HEK293 (cell line): ENCODE measurements around the gene IQGAP3.

Experiments used
- CTCF ChIA-PET: fragments of 350-600 bp; formaldehyde crosslinking; extraction: SDS; loops from one replicate; lab custom pipeline; 2021; ENCODE audit warnings: antibody characterized with exemption; lab: Yijun Ruan, JAX
- POLR2A ChIA-PET: fragments of 300-600 bp; formaldehyde crosslinking; extraction: SDS; loops from one replicate; lab custom pipeline; 2020; ENCODE audit warnings: antibody characterized with exemption, inconsistent platforms; lab: Yijun Ruan, JAX
- H3K27ac ChIP-seq: fragments of 200-500 bp; sonication (Bioruptor generic); 2 replicates; pipeline ENCODE4 v1.5.1; 2014; ENCODE audit warnings: low read depth, low read length, control low read depth, inconsistent platforms; ENCODE audit errors: extremely low read depth
- H3K36me3 ChIP-seq, 2 experiments: fragments of 200-500 bp in 1 of 2; sonication (Bioruptor generic) in 1 of 2; 1 replicate in 1 of 2; 2 replicates in 1 of 2; pipeline ENCODE4 v1.5.1; 2014 to 2017; ENCODE audit warnings: inconsistent platforms in 2 of 2, low read length in 2 of 2; ENCODE audit not compliant: control insufficient read depth in 2 of 2, insufficient read depth in 1 of 2
- H3K4me1 ChIP-seq: fragments of 200-500 bp; sonication (Bioruptor generic); 2 replicates; pipeline ENCODE4 v1.5.1; 2014; ENCODE audit warnings: mild to moderate bottlenecking, low read length, inconsistent platforms; ENCODE audit not compliant: control insufficient read depth, insufficient read depth
- H3K4me3 ChIP-seq: 2 replicates; pipeline ENCODE4 v1.5.1; 2011; ENCODE audit warnings: low read depth, mild to moderate bottlenecking, control low read depth, low read length, moderate library complexity
- H3K9me3 ChIP-seq: fragments of 200-500 bp; sonication (Bioruptor generic); 2 replicates; pipeline ENCODE4 v1.5.1; 2014; ENCODE audit warnings: low read depth, low read length, inconsistent platforms; ENCODE audit not compliant: control insufficient read depth, insufficient read depth
- ATF2 ChIP-seq: fragments of 450-650 bp; formaldehyde crosslinking; IDR thresholded peaks from 2 replicates; pipeline ENCODE4 v1.5.1; 2016; ENCODE audit warnings: missing biosample characterization, missing genetic modification characterization, low read depth
- HIC1 ChIP-seq: fragments of 450-650 bp; formaldehyde crosslinking; IDR thresholded peaks from 2 replicates; pipeline ENCODE4 v1.5.1; 2016; ENCODE audit warnings: missing biosample characterization, missing genetic modification characterization
- KLF1 ChIP-seq: fragments of 450-650 bp; formaldehyde crosslinking; IDR thresholded peaks from 2 replicates; pipeline ENCODE4 v1.5.1; 2016; ENCODE audit warnings: missing biosample characterization, missing genetic modification characterization
- KLF8 ChIP-seq: fragments of 450-650 bp; formaldehyde crosslinking; IDR thresholded peaks from 2 replicates; pipeline ENCODE4 v1.5.1; 2016; ENCODE audit warnings: missing biosample characterization, missing genetic modification characterization
- PRDM1 ChIP-seq: fragments of 450-650 bp; formaldehyde crosslinking; IDR thresholded peaks from 2 replicates; pipeline ENCODE4; 2016; ENCODE audit warnings: missing biosample characterization, missing genetic modification characterization
- REPIN1 ChIP-seq: fragments of 450-650 bp; formaldehyde crosslinking; IDR thresholded peaks from 2 replicates; pipeline ENCODE4 v1.5.1; 2017; ENCODE audit warnings: missing biosample characterization, missing genetic modification characterization, low read depth
- SCRT2 ChIP-seq: fragments of 450-650 bp; formaldehyde crosslinking; IDR thresholded peaks from 2 replicates; pipeline ENCODE4 v1.5.1; 2016; ENCODE audit warnings: missing biosample characterization, missing genetic modification characterization
- SP2 ChIP-seq: fragments of 450-650 bp; formaldehyde crosslinking; IDR thresholded peaks from 2 replicates; pipeline ENCODE4 v1.5.1; 2016; ENCODE audit warnings: missing biosample characterization, missing genetic modification characterization
- SP3 ChIP-seq: fragments of 450-650 bp; formaldehyde crosslinking; IDR thresholded peaks from 2 replicates; pipeline ENCODE4 v1.5.1; 2016; ENCODE audit warnings: missing biosample characterization, missing genetic modification characterization
- SP7 ChIP-seq: fragments of 450-650 bp; formaldehyde crosslinking; IDR thresholded peaks from 2 replicates; pipeline ENCODE4 v1.5.1; 2016; ENCODE audit warnings: missing biosample characterization, missing genetic modification characterization
- ZBTB21 ChIP-seq: fragments of 450-650 bp; formaldehyde crosslinking; IDR thresholded peaks from 2 replicates; pipeline ENCODE4 v1.5.1; 2017; ENCODE audit warnings: missing biosample characterization, missing genetic modification characterization
- ZBTB48 ChIP-seq: fragments of 450-650 bp; formaldehyde crosslinking; IDR thresholded peaks from 2 replicates; pipeline ENCODE4 v1.5.1; 2016; ENCODE audit warnings: missing biosample characterization, missing genetic modification characterization
- ZIC2 ChIP-seq: fragments of 450-650 bp; formaldehyde crosslinking; IDR thresholded peaks from 2 replicates; pipeline ENCODE4 v1.5.1; 2016; ENCODE audit warnings: missing biosample characterization, missing genetic modification characterization
- ZNF202 ChIP-seq: fragments of 450-650 bp; formaldehyde crosslinking; IDR thresholded peaks from 2 replicates; pipeline ENCODE4 v1.5.1; 2016; ENCODE audit warnings: missing biosample characterization, missing genetic modification characterization, borderline replicate concordance
- ZNF239 ChIP-seq: fragments of 450-650 bp; formaldehyde crosslinking; IDR thresholded peaks from 2 replicates; pipeline ENCODE4 v1.5.1; 2016; ENCODE audit warnings: missing biosample characterization, missing genetic modification characterization
- ZNF335 ChIP-seq: fragments of 450-650 bp; formaldehyde crosslinking; conservative IDR thresholded peaks from 2 replicates; pipeline ENCODE4 v1.5.1; 2016; ENCODE audit warnings: missing biosample characterization, missing genetic modification characterization
- ZNF341 ChIP-seq: fragments of 450-650 bp; formaldehyde crosslinking; IDR thresholded peaks from 2 replicates; pipeline ENCODE4; 2016; ENCODE audit warnings: low read depth, missing biosample characterization, missing genetic modification characterization
- ZNF366 ChIP-seq: fragments of 450-650 bp; formaldehyde crosslinking; conservative IDR thresholded peaks from 2 replicates; pipeline ENCODE4 v1.5.1; 2016; ENCODE audit warnings: missing biosample characterization, missing genetic modification characterization
- ZNF398 ChIP-seq: fragments of 450-650 bp; formaldehyde crosslinking; IDR thresholded peaks from 2 replicates; pipeline ENCODE4 v1.5.1; 2017; ENCODE audit warnings: missing biosample characterization, missing genetic modification characterization
- ZNF600 ChIP-seq: fragments of 450-650 bp; formaldehyde crosslinking; IDR thresholded peaks from 2 replicates; pipeline ENCODE4 v1.5.1; 2016; ENCODE audit warnings: missing biosample characterization, missing genetic modification characterization
- ZNF621 ChIP-seq: fragments of 450-650 bp; formaldehyde crosslinking; IDR thresholded peaks from 2 replicates; pipeline ENCODE4 v1.5.1; 2017; ENCODE audit warnings: missing biosample characterization, missing genetic modification characterization
- ZNF692 ChIP-seq: fragments of 450-650 bp; formaldehyde crosslinking; IDR thresholded peaks from 2 replicates; pipeline ENCODE4 v1.5.1; 2016; ENCODE audit warnings: missing biosample characterization, missing genetic modification characterization
- TF ChIP-seq, protein P1 (sequence below): fragments of 450-650 bp; formaldehyde crosslinking; IDR thresholded peaks from 2 replicates; pipeline ENCODE4 v1.5.1; 2016; ENCODE audit warnings: missing biosample characterization, missing genetic modification characterization
- TF ChIP-seq, protein P2 (sequence below): fragments of 450-650 bp; formaldehyde crosslinking; IDR thresholded peaks from 2 replicates; pipeline ENCODE4 v1.5.1; 2017; ENCODE audit warnings: missing biosample characterization, missing genetic modification characterization
- TF ChIP-seq, protein P3 (sequence below): fragments of 450-650 bp; formaldehyde crosslinking; IDR thresholded peaks from 2 replicates; pipeline ENCODE4 v1.5.1; 2016; ENCODE audit warnings: missing biosample characterization, missing genetic modification characterization

IQGAP3 gene

DNA sequence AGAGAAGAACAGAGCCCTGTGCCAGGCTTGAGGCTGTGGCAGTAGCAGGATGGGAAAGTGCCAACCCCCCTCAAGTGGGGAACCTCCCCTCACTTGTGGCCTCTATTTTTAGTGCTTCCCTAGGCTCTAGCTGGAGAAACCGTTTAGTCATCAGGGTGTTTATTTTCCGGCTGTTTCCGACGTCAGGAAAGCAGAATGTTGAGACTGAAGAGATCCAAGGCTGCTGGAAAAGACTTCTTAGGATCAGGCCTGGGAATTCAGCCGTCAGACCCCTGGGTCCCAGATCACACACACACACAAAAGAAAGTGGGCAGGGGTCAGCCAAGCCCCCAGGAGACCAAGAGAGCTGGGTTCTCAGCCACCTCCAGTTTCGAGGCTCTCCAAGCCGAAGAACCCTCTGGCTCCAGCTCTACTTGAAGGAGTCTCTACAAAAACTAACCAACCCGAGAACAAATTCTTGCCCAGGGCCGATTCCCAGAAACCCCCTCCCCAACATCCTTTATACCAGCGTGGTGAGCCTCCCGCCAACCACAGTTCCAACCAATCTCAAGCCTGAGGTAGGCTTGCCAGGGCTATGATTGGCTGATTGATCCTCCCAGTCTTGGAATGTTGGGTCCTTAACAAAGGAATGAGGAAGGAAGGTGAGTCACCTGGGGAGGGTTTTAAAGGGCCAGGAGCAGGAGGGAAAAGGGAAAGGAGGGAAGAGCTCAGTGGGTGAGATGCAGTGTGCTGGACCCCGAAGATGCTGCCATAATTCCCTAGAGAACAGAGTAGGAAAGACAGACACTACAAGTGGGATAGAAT is 69.3 kb downstream of the IQGAP3 start:
- no peaks in the 10 kb centered on the region for H3K36me3 ChIP-seq
- H3K27ac ChIP-seq, result no peak overlapping the region
- peaks cover 6% of the 10 kb centered on the region for H3K4me1 ChIP-seq
- H3K9me3 ChIP-seq, result no peaks in the 10 kb centered on the region
- no peak overlapping the region for H3K4me3 ChIP-seq
- ChIA-PET CTCF (interaction anchor here (3.4 kb wide), 1 partner anchor 12 kb away, joined by 14 read pairs; no protein-coding TSS in a partner anchor), POLR2A (interaction anchor here (0.6 to 1.0 kb wide), 2 partner anchors 12 to 60 kb away, joined by 3 to 4 read pairs; no protein-coding TSS in a partner anchor)
- peak; percentile 69 for TF ChIP-seq SP2
- TF ChIP-seq HIC1, result 0 out of 2 replicates have a peak, but pooled peaks have one; percentile 16
- peak; percentile 68; the same call in 1 of the 2 replicates for TF ChIP-seq PRDM1 (tag by site-specific recombination)
- TF ChIP-seq REPIN1, result no peak
- TF ChIP-seq KLF1 (tag by site-specific recombination), result peak; percentile 25; the same call in 1 of the 2 replicates
- TF ChIP-seq ZNF692 (tag by site-specific recombination), result peak; percentile 58
- peak; percentile 52 for TF ChIP-seq ZNF335 (tag by site-specific recombination)
- TF ChIP-seq, protein P1, sequence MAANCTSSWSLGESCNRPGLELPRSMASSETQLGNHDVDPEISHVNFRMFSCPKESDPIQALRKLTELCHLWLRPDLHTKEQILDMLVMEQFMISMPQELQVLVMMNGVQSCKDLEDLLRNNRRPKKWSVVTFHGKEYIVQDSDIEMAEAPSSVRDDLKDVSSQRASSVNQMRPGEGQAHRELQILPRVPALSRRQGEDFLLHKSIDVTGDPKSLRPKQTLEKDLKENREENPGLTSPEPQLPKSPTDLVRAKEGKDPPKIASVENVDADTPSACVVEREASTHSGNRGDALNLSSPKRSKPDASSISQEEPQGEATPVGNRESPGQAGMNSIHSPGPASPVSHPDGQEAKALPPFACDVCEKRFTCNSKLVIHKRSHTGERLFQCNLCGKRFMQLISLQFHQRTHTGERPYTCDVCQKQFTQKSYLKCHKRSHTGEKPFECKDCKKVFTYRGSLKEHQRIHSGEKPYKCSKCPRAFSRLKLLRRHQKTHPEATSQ (tag by site-specific recombination), result no peak
- peak; percentile 22; the same call in 1 of the 2 replicates for TF ChIP-seq ZNF341 (tag by site-specific recombination)
- TF ChIP-seq ZIC2, result no peak
- TF ChIP-seq ZBTB21 (tag by site-specific recombination), result 0 out of 2 replicates have a peak, but pooled peaks have one; percentile 8
- no peak for TF ChIP-seq ZNF621 (tag by site-specific recombination)
- no peak for TF ChIP-seq ZNF239 (tag by site-specific recombination)
- peak; percentile 79 for TF ChIP-seq KLF8 (tag by site-specific recombination)
- peak; percentile 35; the same call in 1 of the 2 replicates for TF ChIP-seq SP3 (tag by site-specific recombination)
- TF ChIP-seq ATF2 (tag by site-specific recombination), result no peak
- 0 out of 2 replicates have a peak, but pooled peaks have one; percentile 6 for TF ChIP-seq SP7 (tag by site-specific recombination)
- TF ChIP-seq ZNF366 (tag by site-specific recombination), result peak; percentile 52; the same call in 1 of the 2 replicates
- TF ChIP-seq SCRT2 (tag by site-specific recombination), result no peak
- TF ChIP-seq, protein P2, sequence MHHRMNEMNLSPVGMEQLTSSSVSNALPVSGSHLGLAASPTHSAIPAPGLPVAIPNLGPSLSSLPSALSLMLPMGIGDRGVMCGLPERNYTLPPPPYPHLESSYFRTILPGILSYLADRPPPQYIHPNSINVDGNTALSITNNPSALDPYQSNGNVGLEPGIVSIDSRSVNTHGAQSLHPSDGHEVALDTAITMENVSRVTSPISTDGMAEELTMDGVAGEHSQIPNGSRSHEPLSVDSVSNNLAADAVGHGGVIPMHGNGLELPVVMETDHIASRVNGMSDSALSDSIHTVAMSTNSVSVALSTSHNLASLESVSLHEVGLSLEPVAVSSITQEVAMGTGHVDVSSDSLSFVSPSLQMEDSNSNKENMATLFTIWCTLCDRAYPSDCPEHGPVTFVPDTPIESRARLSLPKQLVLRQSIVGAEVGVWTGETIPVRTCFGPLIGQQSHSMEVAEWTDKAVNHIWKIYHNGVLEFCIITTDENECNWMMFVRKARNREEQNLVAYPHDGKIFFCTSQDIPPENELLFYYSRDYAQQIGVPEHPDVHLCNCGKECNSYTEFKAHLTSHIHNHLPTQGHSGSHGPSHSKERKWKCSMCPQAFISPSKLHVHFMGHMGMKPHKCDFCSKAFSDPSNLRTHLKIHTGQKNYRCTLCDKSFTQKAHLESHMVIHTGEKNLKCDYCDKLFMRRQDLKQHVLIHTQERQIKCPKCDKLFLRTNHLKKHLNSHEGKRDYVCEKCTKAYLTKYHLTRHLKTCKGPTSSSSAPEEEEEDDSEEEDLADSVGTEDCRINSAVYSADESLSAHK (tag by site-specific recombination), result peak; percentile 76
- TF ChIP-seq ZNF398, result peak; percentile 57
- TF ChIP-seq, protein P3, sequence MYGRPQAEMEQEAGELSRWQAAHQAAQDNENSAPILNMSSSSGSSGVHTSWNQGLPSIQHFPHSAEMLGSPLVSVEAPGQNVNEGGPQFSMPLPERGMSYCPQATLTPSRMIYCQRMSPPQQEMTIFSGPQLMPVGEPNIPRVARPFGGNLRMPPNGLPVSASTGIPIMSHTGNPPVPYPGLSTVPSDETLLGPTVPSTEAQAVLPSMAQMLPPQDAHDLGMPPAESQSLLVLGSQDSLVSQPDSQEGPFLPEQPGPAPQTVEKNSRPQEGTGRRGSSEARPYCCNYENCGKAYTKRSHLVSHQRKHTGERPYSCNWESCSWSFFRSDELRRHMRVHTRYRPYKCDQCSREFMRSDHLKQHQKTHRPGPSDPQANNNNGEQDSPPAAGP (tag by site-specific recombination), result peak; percentile 35; the same call in 1 of the 2 replicates
- peak; percentile 55; the same call in 1 of the 2 replicates for TF ChIP-seq ZNF600
- TF ChIP-seq ZNF202, result no peak
- TF ChIP-seq ZBTB48 (tag by site-specific recombination), result peak; percentile 72
